HL-60 (cell line): Measurements from ENCODE around the gene SPINK2.

ENCODE experiments used
- POLR2AphosphoS5 ChIP-seq: IDR thresholded peaks from 2 replicates; pipeline ENCODE4 v1.6.1; 2012; ENCODE audit warnings: low read depth
- TF ChIP-seq, protein P1 (sequence below): IDR thresholded peaks from one replicate; pipeline ENCODE4 v1.5.1; 2011; ENCODE audit warnings: low read length, control low read depth, inconsistent platforms; ENCODE audit not compliant: insufficient read depth
- TF ChIP-seq, protein P2 (sequence below): IDR thresholded peaks from 2 replicates; pipeline ENCODE4 v1.6.1; 2012; ENCODE audit warnings: low read depth; ENCODE audit not compliant: insufficient replicate concordance

DNA sequence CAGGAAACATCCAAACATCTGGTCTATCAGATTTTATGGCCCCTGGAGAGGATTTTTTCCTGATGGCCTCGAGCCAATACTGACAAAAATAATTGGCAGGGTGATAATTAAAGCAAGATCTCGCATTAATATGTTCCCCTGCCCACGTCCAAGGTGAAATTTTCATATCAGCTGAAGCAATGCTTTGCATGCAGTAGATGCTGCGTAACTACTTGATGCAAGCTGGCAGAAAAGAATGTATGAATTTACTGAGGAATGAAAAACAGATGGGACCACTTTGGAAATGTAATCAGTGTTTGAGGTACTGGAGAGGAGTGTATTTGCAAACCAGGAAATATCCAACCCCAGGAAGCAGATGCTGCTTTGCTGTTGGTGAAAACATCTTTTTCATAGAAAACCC, 49.4 kb upstream of the SPINK2 start:
- TF ChIP-seq, protein P1, sequence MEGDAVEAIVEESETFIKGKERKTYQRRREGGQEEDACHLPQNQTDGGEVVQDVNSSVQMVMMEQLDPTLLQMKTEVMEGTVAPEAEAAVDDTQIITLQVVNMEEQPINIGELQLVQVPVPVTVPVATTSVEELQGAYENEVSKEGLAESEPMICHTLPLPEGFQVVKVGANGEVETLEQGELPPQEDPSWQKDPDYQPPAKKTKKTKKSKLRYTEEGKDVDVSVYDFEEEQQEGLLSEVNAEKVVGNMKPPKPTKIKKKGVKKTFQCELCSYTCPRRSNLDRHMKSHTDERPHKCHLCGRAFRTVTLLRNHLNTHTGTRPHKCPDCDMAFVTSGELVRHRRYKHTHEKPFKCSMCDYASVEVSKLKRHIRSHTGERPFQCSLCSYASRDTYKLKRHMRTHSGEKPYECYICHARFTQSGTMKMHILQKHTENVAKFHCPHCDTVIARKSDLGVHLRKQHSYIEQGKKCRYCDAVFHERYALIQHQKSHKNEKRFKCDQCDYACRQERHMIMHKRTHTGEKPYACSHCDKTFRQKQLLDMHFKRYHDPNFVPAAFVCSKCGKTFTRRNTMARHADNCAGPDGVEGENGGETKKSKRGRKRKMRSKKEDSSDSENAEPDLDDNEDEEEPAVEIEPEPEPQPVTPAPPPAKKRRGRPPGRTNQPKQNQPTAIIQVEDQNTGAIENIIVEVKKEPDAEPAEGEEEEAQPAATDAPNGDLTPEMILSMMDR: no peak
- no peak for TF ChIP-seq POLR2AphosphoS5
- TF ChIP-seq, protein P2, sequence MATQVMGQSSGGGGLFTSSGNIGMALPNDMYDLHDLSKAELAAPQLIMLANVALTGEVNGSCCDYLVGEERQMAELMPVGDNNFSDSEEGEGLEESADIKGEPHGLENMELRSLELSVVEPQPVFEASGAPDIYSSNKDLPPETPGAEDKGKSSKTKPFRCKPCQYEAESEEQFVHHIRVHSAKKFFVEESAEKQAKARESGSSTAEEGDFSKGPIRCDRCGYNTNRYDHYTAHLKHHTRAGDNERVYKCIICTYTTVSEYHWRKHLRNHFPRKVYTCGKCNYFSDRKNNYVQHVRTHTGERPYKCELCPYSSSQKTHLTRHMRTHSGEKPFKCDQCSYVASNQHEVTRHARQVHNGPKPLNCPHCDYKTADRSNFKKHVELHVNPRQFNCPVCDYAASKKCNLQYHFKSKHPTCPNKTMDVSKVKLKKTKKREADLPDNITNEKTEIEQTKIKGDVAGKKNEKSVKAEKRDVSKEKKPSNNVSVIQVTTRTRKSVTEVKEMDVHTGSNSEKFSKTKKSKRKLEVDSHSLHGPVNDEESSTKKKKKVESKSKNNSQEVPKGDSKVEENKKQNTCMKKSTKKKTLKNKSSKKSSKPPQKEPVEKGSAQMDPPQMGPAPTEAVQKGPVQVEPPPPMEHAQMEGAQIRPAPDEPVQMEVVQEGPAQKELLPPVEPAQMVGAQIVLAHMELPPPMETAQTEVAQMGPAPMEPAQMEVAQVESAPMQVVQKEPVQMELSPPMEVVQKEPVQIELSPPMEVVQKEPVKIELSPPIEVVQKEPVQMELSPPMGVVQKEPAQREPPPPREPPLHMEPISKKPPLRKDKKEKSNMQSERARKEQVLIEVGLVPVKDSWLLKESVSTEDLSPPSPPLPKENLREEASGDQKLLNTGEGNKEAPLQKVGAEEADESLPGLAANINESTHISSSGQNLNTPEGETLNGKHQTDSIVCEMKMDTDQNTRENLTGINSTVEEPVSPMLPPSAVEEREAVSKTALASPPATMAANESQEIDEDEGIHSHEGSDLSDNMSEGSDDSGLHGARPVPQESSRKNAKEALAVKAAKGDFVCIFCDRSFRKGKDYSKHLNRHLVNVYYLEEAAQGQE: no peak
